ENCODE measurements around the gene MAL. TPM values are rescaled to one million over a fixed set of nuclear protein-coding genes. Genes with fewer than 3 reads are reported as not detected.
"Not testable (repeated sequence)": the region's sequence is repeated elsewhere in the genome, so short reads cannot be mapped to it uniquely, and the experiment has no call there.

MAL gene
- total RNA-seq, 1 donor from 2014 or later: 19.2 TPM

DNA sequence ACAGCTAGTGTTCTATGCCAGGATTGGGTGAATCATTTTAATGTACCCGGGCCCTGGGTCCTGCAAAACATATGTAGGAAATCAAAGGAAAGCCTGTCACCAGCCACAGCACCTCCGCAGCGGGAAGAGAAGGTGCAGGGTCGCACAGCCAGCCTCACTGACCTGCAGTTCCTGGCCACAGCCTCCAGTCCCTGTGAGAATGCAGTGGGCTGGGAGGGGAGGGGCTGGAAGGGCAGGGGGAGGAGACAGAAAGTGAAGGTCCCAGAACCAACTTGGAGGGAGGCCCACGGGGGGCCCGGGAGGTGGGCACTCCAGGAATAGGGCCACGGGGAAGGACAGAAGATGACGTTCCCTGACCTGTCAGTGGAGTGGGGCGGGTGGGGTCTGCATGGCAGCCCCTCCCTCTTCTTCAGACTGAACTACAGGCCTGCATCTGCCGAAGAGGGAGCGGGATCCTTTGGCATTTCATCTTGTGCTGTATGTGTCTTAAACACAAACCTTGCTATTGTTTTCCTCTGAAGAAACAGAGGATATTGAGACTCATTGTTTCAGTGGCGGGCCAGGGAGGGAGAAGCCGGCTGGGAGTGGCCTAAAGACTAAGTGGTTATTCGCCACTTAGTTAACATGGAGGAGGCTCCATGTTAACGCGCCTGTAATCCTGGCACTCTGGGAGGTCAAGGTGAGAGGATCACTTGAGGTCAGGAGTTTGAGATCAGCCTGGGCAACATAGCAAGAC lies 7.5 kb downstream of the MAL start:
- no peak for DNase-seq (ENCODE audit: low spot score)

DNA sequence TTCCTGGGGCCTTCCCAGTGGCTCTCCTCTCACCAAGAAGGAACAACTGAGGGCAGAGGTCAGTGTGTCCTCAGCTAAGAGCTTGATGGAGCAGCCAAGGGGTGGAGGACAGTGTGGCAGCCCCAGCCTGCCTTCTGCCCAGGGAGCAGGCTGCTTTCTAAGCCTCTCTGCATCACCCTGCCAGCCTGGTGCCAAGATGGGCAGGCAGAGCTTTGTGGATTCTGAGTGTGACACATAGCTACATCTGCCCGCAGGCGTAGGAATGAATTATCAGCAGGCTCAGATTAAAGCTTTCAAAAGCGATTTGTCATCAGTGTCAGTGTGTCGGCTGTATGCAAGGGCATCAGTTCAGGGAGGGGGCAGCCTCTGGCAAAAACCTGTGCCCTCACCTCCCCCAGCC lies 8.7 kb downstream of the MAL start:
- no peak for DNase-seq (ENCODE audit: low spot score)

DNA sequence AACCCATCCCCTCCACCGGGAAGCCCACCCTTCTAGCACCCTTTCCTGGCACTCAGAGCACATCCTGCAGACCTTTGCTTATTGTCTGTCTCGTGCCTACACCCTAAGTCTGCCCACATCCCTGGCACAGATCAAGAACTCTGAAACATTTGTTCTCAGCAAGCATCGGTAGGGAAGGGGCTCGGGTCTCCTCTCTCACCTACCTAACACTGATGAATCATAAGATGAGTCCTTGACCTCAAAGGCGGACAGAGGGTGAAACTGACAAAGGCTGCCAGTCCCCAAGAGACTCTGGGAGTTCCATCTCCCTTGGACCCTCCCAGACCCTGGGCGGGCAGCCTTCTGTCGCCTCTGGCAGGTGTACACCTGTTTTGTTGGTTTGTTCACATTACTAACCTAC lies 9.3 kb downstream of the MAL start:
- DNase-seq (ENCODE audit: low spot score): no peak

DNA sequence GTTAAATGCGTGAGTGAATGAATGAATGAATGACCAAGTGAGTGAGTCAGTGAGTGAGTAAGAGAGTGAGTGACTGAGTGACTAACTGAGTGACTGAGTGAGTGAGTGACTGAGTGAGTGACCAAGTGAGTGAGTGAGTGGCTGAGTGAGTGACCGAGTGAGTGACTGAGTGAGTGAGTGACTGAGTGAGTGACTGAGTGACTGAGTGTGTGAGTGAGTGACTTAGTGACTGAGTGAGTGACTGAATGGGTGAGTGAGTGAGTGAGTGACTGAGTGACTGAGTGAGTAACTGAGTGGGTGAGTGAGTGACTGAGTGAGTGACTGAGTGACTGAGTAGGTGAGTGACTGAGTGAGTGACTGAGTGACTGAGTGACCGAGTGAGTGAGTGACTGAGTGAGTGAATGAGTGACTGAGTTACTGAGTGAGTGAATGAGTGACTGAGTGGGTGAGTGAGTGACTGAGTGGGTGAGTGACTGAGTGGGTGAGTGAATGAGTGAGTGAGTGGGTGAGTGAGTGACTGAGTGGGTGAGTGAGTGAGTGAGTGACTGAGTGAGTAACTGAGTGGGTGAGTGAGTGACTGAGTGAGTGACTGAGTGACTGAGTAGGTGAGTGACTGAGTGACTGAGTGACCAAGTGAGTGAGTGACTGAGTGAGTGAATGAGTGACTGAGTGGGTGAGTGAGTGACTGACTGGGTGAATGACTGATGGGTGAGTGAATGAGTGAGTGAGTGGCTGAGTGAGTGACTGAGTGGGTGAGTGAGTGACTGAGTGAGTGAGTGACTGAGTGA lies 11.3 kb downstream of the MAL start:
- DNase-seq (ENCODE audit: low spot score): no peak

DNA sequence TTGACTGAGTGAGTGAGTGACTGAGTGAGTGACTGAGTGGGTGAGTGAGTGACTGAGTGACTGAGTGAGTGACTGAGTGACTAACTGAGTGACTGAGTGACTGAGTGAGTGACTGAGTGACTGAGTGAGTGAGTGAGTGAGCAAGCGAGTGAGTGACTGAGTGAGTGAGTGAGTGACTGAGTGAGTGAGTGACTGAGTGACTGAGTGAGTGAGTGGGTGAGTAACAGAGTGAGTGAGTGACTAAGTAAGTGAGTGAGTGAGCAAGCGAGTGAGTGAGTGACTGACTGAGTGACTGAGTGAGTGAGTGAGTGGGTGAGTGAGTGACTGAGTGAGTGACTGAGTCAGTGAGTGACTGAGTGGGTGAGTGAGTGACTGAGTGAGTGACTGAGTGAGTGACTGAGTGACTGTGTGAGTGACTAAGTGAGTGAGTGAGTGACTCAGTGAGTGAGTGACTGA lies 11.9 kb downstream of the MAL start:
- DNase-seq (ENCODE audit: low spot score): no peak

DNA sequence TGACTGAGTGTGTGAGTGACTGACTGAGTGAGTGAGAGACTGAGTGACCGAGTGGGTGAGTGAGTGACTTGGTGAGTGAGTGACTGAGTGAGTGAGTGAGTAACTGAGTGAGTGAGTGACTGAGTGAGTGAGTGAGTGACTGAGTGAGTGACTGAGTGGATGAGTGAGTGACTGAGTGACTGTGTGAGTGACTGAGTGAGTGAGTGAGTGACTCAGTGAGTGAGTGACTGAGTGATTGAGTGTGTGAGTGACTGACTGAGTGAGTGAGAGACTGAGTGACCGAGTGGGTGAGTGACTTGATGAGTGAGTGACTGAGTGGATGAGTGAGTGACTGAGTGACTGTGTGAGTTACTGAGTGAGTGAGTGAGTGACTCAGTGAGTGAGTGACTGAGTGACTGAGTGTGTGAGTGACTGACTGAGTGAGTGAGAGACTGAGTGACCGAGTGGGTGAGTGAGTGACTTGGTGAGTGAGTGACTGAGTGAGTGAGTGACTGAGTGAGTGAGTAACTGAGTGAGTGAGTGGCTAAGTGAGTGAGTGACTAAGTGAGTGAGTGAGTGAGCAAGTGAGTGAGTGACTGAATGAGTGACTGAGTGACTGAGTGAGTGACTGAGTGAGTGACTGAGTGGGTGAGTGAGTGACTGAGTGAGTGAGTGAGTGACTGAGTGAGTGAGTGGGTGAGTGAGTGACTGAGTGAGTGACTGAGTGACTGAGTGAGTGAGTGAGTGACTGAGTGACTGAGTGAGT lies 12.5 kb downstream of the MAL start:
- not testable (repeated sequence) for DNase-seq (ENCODE audit: low spot score)

DNA sequence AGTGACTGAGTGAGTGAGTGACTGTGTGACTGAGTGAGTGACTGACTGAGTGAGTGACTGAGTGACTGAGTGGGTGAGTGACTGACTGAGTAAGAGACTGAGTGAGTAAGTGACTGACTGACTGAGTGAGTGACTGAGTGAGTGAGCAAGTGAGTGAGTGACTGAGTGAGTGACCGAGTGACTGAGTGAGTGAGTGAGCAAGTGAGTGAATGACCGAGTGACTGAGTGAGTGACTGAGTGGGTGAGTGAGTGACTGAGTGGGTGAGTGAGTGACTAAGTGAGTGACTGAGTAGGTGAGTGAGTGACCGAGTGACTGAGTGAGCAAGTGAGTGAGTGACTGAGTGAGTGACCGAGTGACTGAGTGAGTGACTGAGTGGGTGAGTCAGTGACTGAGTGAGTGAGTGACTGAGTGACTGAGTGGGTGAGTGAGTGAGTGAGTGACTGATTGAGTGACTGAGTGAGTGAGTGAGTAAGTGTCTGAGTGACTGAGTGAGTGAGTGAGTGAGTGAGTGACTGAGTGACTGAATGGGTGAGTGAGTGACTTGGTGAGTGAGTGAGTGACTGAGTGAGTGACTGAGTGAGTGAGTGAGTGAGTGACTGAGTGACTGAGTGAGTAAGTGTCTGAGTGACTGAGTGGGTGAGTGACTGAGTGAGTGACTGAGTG lies 13.3 kb downstream of the MAL start:
- DNase-seq (ENCODE audit: low spot score): no peak

DNA sequence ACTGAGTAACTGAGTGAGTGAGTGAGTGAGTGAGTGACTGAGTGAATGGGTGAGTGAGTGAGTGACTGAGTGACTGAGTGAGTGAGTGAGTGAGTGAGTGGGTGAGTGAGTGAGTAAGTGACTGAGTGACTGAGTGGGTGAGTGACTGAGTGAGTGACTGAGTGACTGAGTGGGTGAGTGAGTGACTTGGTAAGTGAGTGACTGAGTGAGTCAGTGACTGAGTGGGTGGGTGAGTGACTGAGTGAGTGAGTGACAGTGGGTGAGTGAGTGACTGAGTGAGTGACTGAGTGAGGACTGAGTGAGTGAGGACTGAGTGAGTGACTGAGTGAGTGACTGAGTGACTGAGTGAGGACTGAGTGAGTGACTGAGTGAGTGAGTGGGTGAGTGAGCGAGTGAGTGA lies 13.9 kb downstream of the MAL start:
- no peak for DNase-seq (ENCODE audit: low spot score)

DNA sequence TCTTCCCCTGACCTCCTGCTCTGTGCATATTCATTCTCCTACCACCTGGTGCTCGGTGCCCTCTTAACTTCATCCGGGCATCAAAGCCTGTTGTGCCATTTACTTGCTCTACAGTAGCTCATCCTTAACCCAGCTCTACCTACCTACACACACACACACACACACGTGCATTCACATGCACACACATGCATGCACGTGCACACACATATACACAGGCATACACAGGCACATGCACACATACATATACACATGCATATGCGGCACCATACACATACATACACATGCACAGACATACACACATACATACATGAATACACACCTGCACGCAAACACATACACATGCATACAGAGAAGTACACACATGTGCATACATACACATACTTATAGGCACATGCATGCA lies 14.5 kb downstream of the MAL start:
- DNase-seq (ENCODE audit: low spot score): no peak

DNA sequence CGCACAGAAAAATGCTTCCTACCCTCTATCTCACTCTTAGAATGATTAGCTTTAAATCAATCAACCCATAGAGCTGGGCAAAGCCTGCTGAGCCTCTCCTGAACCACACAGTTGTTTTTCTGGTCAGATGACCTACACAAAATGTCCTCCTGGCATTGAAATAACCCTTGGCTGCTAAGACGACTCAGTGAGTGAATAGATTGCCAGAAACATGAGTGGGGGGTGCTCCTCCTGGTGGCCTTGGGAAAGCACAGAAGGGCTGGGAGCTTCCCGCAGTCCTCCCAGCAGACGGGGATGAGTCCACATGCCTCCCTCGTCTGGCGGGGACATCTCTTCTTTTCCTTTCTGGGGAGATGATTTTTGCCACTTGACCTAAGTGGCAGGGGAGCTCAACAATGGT lies 14.9 kb downstream of the MAL start:
- DNase-seq (ENCODE audit: low spot score): no peak

DNA sequence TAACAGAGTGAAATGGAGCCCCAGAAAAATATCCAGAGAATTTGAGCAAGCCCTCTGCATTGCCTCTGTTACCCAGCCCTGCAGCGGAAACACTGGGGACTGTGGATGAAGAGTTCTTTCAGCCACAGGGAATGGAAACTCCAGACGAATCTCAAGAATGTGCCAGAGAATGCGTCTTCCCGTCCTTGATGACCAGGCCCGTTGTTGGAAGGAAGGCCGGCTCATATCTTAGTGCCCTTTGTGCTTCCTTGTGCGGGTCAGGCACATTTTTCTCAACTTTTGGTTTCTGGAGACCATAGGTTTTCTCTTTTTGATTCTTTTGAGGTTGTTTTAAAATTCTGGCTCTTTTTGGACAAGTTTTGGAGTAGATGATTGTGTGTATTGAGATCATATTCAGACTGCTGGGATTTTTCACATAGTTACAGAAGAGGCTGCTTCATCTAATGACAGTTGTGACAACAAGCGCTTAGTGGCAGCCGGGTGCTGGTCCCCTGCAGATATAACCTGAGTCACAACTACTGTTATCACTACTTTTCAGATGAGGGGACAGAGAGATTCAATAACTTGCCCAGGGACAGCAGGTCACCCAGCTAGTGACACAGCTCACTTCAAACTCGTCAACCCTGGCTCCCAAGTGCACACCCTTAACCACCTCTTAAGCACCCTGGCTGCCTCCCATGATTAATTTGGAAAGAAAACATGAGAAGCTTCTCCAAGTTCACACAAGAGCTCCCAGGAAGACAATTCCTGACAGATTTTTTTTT lies 15.7 kb downstream of the MAL start:
- DNase-seq (ENCODE audit: low spot score): no peak

DNA sequence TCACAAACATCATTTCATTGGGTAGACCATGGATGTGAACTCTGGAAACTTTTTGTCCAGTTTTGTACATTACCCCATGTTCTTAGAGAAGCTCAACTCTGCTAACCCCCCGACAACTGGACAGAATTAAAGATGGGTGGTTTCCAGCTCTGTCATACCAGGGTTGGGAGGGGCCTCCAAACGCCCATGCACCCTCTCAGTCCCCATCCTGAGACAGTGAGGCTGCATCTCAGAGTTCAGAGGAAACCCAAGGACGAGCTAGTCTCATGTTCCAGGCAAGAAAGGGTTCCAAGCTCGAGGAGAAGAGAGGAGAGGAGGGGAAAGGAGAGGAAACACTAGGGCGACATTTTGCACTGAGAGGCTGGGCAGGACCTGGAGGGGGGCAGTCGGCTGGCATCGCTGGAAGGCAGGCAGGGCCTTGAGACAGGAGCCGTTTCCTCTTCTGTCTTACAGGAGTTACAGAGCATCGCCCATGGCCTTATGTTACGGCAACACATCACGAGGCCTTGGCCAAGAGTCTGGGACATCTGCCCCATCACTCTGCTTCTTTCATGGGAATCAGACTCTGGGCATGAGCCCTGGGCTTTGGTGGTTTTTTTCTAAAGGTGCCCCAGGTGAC lies 16.4 kb downstream of the MAL start:
- no peak for DNase-seq (ENCODE audit: low spot score)

DNA sequence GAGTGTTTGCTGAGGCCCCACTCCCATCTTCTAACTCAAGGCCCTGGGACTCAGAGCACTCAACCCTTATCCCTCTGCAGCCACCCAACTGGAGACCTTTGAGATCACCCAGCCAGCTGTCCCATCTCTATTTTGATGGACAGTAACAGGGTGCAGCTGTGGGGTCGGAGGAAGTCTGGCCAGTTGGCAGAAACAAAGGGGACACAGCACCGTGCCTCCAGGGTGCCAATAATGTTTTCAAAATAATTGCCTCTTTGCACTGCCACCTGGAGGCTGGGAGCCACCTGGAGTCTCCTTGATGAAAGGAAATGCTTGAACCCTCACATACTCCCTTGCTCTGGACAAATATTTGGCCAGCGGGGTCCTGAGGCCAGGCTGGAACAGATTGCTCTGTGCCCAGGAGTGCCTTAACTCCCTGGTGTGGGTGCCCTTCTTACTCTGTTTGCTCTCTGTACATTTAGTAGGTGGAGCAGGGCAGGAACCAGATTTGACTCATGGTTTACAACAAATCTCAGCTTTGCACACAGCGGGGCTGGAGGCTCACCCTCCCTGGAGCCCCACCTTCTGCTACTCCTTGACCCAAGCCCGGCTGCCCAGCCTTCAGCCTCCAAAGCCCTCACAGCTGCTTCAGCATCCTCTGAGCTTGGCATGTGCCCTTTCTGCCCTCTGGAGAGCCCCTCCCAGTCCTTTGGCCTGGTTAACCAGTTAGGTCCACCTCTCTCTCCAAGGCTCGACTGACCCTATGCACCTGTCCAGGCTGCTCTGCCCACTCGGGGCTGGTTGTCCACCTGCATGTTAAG lies 17.2 kb downstream of the MAL start:
- no peak for DNase-seq (ENCODE audit: low spot score)

DNA sequence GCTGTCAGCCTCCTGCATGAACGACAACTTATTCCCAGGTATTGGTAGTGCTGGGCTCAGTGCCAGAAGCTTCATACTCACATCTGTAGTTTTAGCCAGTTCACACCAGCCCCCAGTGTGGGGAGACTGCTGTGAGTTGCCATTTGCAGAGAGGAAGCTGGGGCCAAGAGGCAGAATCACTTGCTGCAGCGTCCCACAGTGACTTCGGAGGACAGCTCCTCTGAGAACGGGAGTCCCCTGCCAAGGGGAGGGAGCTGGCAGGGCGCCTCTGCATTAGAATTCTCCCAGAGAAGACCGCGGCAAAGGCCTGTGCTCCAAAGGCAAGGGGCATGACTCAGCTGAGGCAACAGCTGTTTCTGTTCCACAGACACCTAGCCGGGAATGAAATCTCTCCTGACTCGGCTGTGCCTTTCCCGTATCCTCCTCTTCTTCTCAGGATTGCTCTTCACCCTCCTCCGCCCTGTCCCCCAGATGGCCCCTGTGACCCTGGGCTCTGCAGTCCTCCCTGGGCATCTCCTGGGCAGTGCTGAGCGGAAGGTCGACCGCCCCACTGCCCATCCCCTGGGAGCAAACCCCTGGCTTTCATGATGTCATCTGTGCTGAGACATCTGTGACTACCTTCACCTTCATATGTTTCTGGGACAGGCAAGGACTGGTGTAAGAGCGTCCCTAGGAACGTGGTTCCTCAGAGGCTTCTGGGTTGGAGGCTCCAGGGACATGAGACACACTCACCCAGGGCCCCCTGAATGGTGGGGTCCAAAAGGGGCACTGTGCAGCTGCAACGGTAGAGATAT lies 18.0 kb downstream of the MAL start:
- peak; percentile 84 for DNase-seq (ENCODE audit: low spot score)

DNA sequence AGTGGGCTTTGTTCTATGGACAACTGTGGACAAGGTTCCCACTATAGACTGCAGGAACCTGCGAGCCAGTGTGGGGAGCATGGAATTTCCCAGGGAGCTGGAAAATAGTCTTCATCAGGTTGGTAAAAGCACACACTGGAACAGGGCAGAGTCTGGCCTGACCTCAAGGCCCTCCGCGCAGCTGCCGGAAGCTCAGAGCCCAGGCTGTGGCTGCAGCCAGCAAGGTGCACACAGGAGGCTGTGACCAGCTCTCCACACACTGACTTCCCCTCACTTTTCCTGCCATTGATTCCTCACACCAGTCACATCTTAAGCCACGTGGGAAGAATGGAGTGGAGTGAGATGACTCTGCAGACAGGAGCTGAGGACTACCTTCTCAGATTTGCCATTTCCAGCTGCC lies 19.1 kb downstream of the MAL start:
- no peak for DNase-seq (ENCODE audit: low spot score)

DNA sequence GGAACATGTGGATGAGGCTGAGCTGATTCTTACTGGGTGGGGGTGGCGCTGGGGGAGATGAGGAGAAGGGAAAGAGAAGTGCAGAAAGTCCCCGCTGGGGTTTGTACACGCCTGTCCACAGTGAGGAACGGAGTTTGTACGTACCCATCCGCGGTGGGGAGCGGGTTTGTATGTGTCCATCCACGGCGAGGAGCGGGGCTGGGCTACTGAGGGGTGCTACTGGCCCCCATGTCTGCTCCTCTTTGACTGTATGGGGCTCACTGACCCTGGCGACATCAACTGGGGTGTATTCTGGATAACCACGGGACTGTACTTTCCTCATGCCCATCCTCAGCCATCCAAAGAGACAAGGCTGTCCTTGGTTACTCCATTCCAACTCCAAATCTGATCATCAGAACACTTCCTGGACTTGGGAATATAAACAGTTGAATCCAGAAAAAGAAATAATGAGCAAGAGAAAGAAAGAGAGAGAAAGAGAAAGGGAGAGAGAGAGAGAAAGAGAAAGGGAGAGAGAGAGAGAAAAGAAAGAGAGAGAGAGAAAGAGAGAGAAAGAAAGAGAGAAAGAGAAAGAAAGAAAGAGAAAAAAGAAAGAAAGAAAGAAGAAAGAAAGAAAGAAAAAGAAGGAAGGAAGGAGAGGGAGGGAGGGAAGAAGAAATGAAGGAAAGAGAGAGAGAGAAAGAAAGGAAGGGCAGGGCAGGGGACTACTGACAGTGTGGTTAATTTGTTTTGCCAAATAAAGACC lies 21.0 kb downstream of the MAL start:
- no peak for DNase-seq (ENCODE audit: low spot score)

DNA sequence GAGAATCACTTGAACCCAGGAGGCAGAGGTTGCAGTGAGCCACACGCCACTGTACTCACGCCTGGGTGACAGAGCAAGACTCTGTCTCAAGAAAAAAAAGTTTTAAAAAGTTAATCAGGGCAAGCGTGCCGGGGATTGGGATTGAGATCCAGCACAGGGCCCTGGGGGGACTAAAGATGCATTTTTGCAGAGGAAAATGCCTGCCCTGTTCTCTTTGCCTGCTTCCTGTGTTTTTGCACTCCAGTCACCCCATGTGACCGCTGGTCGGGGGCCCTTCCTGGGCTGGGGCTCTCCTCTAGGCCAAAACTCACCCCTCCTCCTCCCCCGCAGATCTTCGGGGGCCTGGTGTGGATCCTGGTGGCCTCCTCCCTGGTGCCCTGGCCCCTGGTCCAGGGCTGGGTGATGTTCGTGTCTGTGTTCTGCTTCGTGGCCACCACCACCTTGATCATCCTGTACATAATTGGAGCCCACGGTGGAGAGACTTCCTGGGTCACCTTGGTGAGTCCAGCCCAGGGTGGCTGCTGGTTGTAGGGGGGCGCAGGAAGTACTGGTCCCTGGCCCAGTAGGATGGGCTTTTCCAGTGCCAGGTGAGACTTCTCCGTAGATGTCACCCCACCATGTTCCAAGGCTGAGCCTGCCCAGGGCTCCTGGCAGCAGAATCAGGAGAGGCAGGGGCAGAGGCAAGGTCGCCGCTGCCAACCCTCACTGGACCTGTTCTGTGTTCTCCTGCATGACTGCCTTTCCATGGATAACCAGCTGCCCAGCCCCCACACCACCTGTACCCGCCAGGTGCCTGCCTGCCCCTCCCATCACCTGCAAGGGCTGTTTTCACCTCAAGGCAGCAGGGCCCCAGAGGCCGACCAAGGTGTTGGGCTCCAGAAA lies 22.4 kb downstream of the MAL start:
- no peak for DNase-seq (ENCODE audit: low spot score)

All from ureter (tissue), 1 donor.